ENCODE measurements around the gene FABP3. TPM values are rescaled to one million over a fixed set of nuclear protein-coding genes. Genes with fewer than 3 reads are reported as not detected.

The FABP3 gene
- total RNA-seq, 1 donor from 2014 or later: 14.0 TPM

DNA sequence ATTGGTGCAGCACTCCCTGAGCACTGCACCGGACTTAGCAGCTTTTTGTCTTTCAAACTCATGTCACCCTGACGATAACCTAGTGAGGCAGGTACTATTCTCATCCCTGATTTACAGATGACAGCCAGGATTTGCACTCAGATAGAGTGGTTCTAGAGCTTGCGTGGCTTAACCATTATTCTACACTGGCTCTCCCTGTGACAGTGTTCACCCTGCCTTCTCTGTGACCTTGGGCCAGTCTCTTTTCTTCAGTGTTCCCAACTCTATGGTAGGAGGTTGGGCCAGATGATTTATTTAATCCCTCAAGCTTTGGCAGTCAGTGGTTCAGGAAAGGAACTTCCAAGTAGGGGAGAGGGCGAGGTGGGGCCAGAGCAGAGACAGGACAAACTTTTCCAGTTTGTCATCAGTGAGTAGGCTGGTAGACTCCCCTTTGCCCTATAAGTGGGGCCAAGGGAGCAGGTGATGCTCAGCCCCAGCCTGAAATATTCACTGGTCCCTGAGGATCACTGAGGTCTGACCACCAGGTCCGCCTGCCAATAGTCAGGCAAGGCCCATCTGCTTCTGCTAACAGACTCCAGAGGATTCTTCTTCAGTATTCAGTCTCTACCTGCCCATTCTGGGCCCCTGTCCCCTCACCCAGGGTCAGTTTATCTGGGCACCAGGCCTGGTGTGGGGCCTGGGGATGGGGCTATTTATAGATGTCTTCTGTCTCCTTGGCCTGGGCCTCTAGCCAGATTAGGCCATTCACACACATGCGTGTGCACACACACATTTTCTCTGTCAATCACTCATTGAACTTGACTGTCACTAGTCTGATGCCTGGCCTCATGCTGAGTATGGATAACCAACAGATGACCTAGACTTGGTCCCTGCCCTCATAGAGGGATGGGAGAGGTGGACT is 8.8 kb upstream of the FABP3 start:
- Mint-ChIP-seq H3K4me1 (peaks cover 24% of the 10 kb centered on the region), H3K27me3 (ENCODE audit: low read depth) (no peaks in the 10 kb centered on the region), H3K36me3 (ENCODE audit: low read depth) (no peaks in the 10 kb centered on the region), H3K4me3 (no peak overlapping the region), H3K27ac (ENCODE audit: unreplicated experiment) (peak overlapping the region; percentile 53), H3K9me3 (no peaks in the 10 kb centered on the region)
- no peak for DNase-seq (ENCODE audit: low read depth, low spot score)
- TF ChIP-seq CTCF (conservative IDR thresholded peaks at IDR 0.05): no peak

DNA sequence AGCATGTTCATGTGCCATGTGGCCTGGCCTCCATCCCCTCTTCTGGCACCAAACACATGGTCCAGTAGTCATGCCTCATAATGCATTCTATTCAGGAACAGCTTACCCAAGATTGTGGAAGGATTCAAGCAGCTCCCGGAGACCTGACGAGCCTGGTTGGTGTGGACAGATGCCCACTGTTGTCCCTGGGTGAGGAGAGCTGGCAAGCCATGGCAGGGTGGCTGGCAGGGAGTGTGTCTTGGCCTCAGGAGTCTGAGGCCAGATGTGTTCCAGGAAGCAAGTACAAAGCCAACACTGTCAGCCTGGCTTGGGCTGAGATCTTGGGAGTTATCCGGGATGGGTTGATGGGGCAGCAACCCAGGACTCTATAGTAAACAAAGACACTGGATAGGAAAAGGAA is 7.3 kb upstream of the FABP3 start:
- no peaks in the 10 kb centered on the region for H3K36me3 Mint-ChIP-seq (ENCODE audit: low read depth)
- no peaks in the 10 kb centered on the region for H3K27me3 Mint-ChIP-seq (ENCODE audit: low read depth)
- H3K4me3 Mint-ChIP-seq: no peak overlapping the region
- H3K27ac Mint-ChIP-seq (ENCODE audit: unreplicated experiment): peak overlapping the region; percentile 66
- H3K4me1 Mint-ChIP-seq: peaks cover 31% of the 10 kb centered on the region
- no peaks in the 10 kb centered on the region for H3K9me3 Mint-ChIP-seq
- DNase-seq (ENCODE audit: low read depth, low spot score): no peak
- no peak for TF ChIP-seq CTCF (conservative IDR thresholded peaks at IDR 0.05)

DNA sequence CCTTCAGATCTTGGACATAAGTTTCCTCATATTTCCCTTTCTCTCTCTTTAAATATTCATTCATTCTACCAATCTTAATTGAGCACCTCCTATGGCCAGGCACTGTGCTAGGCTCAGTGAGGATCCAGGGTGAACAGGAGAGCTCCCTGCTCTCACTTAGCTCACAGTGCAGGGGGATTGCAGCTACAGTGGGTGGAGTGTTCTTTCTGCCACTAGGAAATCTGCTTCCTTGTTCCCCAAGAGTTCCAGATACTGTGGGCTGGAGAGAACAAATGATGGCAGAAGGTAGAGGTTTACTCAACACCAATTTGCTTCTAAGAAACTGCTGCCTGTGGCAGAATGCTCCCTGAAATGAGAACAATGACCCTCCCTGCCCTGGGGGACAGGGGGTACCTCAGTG is 5.1 kb upstream of the FABP3 start:
- peaks cover 44% of the 10 kb centered on the region for H3K4me1 Mint-ChIP-seq
- H3K27me3 Mint-ChIP-seq (ENCODE audit: low read depth): no peaks in the 10 kb centered on the region
- H3K27ac Mint-ChIP-seq (ENCODE audit: unreplicated experiment): no peak overlapping the region
- TF ChIP-seq CTCF (conservative IDR thresholded peaks at IDR 0.05): no peak
- H3K9me3 Mint-ChIP-seq: no peaks in the 10 kb centered on the region
- H3K4me3 Mint-ChIP-seq: no peak overlapping the region
- DNase-seq (ENCODE audit: low read depth, low spot score): no peak
- no peaks in the 10 kb centered on the region for H3K36me3 Mint-ChIP-seq (ENCODE audit: low read depth)

- H3K27me3 Mint-ChIP-seq (ENCODE audit: low read depth): peaks cover 2% of the 10 kb centered on the region
- H3K4me1 Mint-ChIP-seq: peaks cover 50% of the 10 kb centered on the region
- H3K9me3 Mint-ChIP-seq: no peaks in the 10 kb centered on the region
- no peaks in the 10 kb centered on the region for H3K36me3 Mint-ChIP-seq (ENCODE audit: low read depth)
- no peak overlapping the region for H3K27ac Mint-ChIP-seq (ENCODE audit: unreplicated experiment)
- no peak for TF ChIP-seq CTCF (conservative IDR thresholded peaks at IDR 0.05)
- H3K4me3 Mint-ChIP-seq: no peak overlapping the region
- DNase-seq (ENCODE audit: low read depth, low spot score): no peak
Observed at GRCh38 chr1:31377364-31377863, 4.5 kb upstream of the FABP3 start.

GRCh38 chr1:31376375-31377134 is 3.7 kb upstream of the FABP3 start:
- Mint-ChIP-seq H3K4me3 (peak overlapping the region; percentile 63), H3K4me1 (peaks cover 56% of the 10 kb centered on the region), H3K27me3 (ENCODE audit: low read depth) (peaks cover 2% of the 10 kb centered on the region), H3K36me3 (ENCODE audit: low read depth) (no peaks in the 10 kb centered on the region), H3K27ac (ENCODE audit: unreplicated experiment) (peak overlapping the region; percentile 95), H3K9me3 (no peaks in the 10 kb centered on the region)
- no peak for TF ChIP-seq CTCF (conservative IDR thresholded peaks at IDR 0.05)
- DNase-seq (ENCODE audit: low read depth, low spot score): peak; percentile 44
